Fibroblast of the aortic adventitia (primary cell): ENCODE results near the gene DRC7. TPM values are rescaled to one million over a fixed set of nuclear protein-coding genes. Genes with fewer than 3 reads are reported as not detected.

ENCODE experiments used
- DNase-seq: peaks from one replicate; pipeline ENCODE4 v3.0.0-alpha.2; 2010; ENCODE audit warnings: low read depth
- H3K4me3 ChIP-seq: 2 replicates; pipeline ENCODE4 v1.5.1; 2011; ENCODE audit warnings: low read depth, mild to moderate bottlenecking, control low read depth, low read length, moderate library complexity
- small RNA-seq: library from RNA; depleted of rRNA; stranded (forward); fragments of <200 nt; gene quantifications from one replicate; pipeline ENCODE3, GENCODE V24; 2012
- total RNA-seq: library from RNA; depleted of rRNA; stranded (reverse); fragments of >200 nt; gene quantifications from 2 replicates; pipeline ENCODE4 v1.2.3, GENCODE V29; 2012; ENCODE audit warnings: low replicate concordance
- TF ChIP-seq, protein P1 (sequence below): IDR thresholded peaks from 2 replicates; pipeline ENCODE4 v1.5.1; 2011; ENCODE audit warnings: mild to moderate bottlenecking, low read length, control low read depth, inconsistent platforms; ENCODE audit not compliant: insufficient read depth

DRC7 gene
- total RNA-seq, 1 donor = 0.09 TPM

DNA sequence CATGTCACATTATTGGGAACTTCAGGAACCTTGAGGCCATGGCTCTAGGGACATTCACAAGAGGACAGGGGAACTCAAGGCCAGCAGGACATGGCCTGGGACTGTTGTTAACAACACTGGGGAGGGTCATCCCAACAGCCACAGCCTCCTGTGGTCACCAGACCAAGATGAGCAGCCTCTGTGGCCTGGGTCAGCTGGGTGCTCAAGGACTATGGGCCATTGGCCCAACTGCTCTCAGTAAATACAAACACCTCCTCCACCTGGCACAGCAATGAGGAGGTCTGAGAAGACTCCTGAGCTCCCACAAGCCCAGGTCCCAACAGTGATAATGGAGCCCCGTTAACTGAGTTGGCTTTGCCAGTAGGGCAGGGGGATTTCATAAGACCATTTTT, 86.7 kb downstream of the DRC7 start:
- no peak for DNase-seq
- TF ChIP-seq, protein P1, sequence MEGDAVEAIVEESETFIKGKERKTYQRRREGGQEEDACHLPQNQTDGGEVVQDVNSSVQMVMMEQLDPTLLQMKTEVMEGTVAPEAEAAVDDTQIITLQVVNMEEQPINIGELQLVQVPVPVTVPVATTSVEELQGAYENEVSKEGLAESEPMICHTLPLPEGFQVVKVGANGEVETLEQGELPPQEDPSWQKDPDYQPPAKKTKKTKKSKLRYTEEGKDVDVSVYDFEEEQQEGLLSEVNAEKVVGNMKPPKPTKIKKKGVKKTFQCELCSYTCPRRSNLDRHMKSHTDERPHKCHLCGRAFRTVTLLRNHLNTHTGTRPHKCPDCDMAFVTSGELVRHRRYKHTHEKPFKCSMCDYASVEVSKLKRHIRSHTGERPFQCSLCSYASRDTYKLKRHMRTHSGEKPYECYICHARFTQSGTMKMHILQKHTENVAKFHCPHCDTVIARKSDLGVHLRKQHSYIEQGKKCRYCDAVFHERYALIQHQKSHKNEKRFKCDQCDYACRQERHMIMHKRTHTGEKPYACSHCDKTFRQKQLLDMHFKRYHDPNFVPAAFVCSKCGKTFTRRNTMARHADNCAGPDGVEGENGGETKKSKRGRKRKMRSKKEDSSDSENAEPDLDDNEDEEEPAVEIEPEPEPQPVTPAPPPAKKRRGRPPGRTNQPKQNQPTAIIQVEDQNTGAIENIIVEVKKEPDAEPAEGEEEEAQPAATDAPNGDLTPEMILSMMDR = no peak
- H3K4me3 ChIP-seq = no peak overlapping the region

Small RNA genes lying within 50 kb of the gene (small RNA-seq; reads per million reads assigned to genes)
- not detected for gene MIR6772

Other genes with a start within 250 kb of the DRC7 start
- 39.3 and 53.9 TPM in 2 replicates for gene CIAPIN1, start 247.4 kb upstream of the DRC7 start, total RNA-seq
- gene COQ9, start 247.3 kb upstream of the DRC7 start, total RNA-seq = 30.9 and 40.0 TPM in 2 replicates
- 26.1 and 76.6 TPM in 2 replicates for gene POLR2C, start 232.1 kb upstream of the DRC7 start, total RNA-seq
- 19.5 and 29.6 TPM in 2 replicates for gene DOK4, start 208.3 kb upstream of the DRC7 start, total RNA-seq
- 9.9 and 30.7 TPM in 2 replicates for gene CCDC102A, start 158.2 kb upstream of the DRC7 start, total RNA-seq
- not detected in 2 replicates for gene ADGRG5, start 152.2 kb upstream of the DRC7 start, total RNA-seq
- gene ADGRG1, start 66.2 kb upstream of the DRC7 start, total RNA-seq = 1.6 and 9.8 TPM in 2 replicates
- not detected in 2 replicates for gene ADGRG3, start 26.5 kb upstream of the DRC7 start, total RNA-seq
- 8.3 and 23.7 TPM in 2 replicates for gene KATNB1, start 41.0 kb downstream of the DRC7 start, total RNA-seq
- gene KIFC3, start 107.7 kb downstream of the DRC7 start, total RNA-seq = 23.0 and 32.8 TPM in 2 replicates